Measurements from ENCODE around the gene KAZN. TPM values are rescaled to one million over a fixed set of nuclear protein-coding genes. Genes with fewer than 3 reads are reported as not detected.

Gene KAZN
- polyA plus RNA-seq, 1 donor (not counting 4 experiments of a cell fraction or from before 2014, with no cell fraction given): 5.9 TPM

- FAIRE-seq: no peak
- TF ChIP-seq EZH2 (IDR thresholded peaks at IDR 0.05; ENCODE audit: low read length): no peak
- TF ChIP-seq CTCF (optimal IDR thresholded peaks at IDR 0.05 in 1 of 3, IDR thresholded peaks at IDR 0.05 in 1 of 3, conservative IDR thresholded peaks at IDR 0.05 in 1 of 3; ENCODE audit: extremely low read depth in 1 of 3, insufficient read depth in 2 of 3, low read length in 3 of 3): peak; percentile 35 to 63 (median 60)
- Histone ChIP-seq H3K36me3 (ENCODE audit: control insufficient read depth in 2 of 2, extremely low read depth in 1 of 2, insufficient read depth in 2 of 2, low read length in 2 of 2) (peaks cover 19 to 28% of the 10 kb centered on the region in 2 experiments), H3K27ac (ENCODE audit: control insufficient read depth, insufficient read depth, low read length) (no peak overlapping the region), H3K9me1 (ENCODE audit: control insufficient read depth, extremely low read depth, insufficient read depth, low read length) (no peaks in the 10 kb centered on the region), H3K4me1 (ENCODE audit: control insufficient read depth, extremely low read depth, insufficient read depth, low read length) (peaks cover 8% of the 10 kb centered on the region), H3K4me2 (ENCODE audit: control insufficient read depth, extremely low read depth, insufficient read depth, low read depth, low read length) (no peak overlapping the region), H4K20me1 (ENCODE audit: control insufficient read depth, extremely low read depth, insufficient read depth, low read length) (no peaks in the 10 kb centered on the region), H2AFZ (ENCODE audit: control insufficient read depth, low read length) (no peak overlapping the region), H3K9ac (ENCODE audit: control insufficient read depth, extremely low read depth, insufficient read depth, low read length) (no peak overlapping the region), H3K27me3 (ENCODE audit: control insufficient read depth, extremely low read depth, insufficient read depth, low read length) (no peaks in the 10 kb centered on the region), H3K79me2 (ENCODE audit: control insufficient read depth, insufficient read depth, low read length) (no peaks in the 10 kb centered on the region), H3K4me3 (ENCODE audit: control insufficient read depth in 2 of 3, extremely low read depth in 1 of 3, insufficient read depth in 2 of 3, low read depth in 1 of 3, low read length in 3 of 3) (no peak overlapping the region), H3K9me3 (ENCODE audit: control insufficient read depth, low read depth, low read length) (peaks cover 3% of the 10 kb centered on the region)
- dilution Hi-C loops (cut with MboI; ENCODE audit: extremely low pct_ligation_motif_present, low sequenced_read_pairs): no loop called here
- DNase-seq (ENCODE audit: low read depth, low spot score): no peak
Measured at GRCh38 chr1:15062479-15063099, 464.1 kb downstream of the KAZN start.

DNA sequence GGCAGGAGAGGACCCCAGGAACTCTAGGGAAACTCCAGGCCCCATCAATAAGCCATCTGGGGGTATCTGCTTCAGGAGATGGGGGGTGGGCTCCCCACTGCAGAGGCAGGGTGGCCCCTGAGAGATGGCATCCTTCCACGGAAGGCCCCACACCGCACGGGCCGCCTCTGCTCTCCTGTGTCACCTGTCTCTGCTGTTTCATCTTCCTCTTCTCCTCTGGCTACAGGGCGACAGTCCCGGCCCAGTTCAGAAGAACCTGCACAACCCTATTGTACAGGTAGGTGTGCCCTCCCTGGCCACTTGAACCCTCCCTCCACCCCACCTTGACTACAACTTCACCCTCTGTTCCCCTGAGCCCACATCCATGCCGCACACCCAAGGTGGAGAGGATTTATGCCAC is 464.9 kb downstream of the KAZN start:
- Histone ChIP-seq H3K79me2 (ENCODE audit: control insufficient read depth, insufficient read depth, low read length) (no peaks in the 10 kb centered on the region), H4K20me1 (ENCODE audit: control insufficient read depth, extremely low read depth, insufficient read depth, low read length) (no peaks in the 10 kb centered on the region), H3K9ac (ENCODE audit: control insufficient read depth, extremely low read depth, insufficient read depth, low read length) (no peak overlapping the region), H3K4me2 (ENCODE audit: control insufficient read depth, extremely low read depth, insufficient read depth, low read depth, low read length) (no peak overlapping the region), H3K27me3 (ENCODE audit: control insufficient read depth, extremely low read depth, insufficient read depth, low read length) (no peaks in the 10 kb centered on the region), H3K4me1 (ENCODE audit: control insufficient read depth, extremely low read depth, insufficient read depth, low read length) (peaks cover 8% of the 10 kb centered on the region), H3K4me3 (ENCODE audit: control insufficient read depth in 2 of 3, extremely low read depth in 1 of 3, insufficient read depth in 2 of 3, low read depth in 1 of 3, low read length in 3 of 3) (no peak overlapping the region), H2AFZ (ENCODE audit: control insufficient read depth, low read length) (no peak overlapping the region), H3K27ac (ENCODE audit: control insufficient read depth, insufficient read depth, low read length) (no peak overlapping the region), H3K9me1 (ENCODE audit: control insufficient read depth, extremely low read depth, insufficient read depth, low read length) (no peaks in the 10 kb centered on the region), H3K36me3 (ENCODE audit: control insufficient read depth in 2 of 2, extremely low read depth in 1 of 2, insufficient read depth in 2 of 2, low read length in 2 of 2) (peaks cover 14 to 21% of the 10 kb centered on the region in 2 experiments), H3K9me3 (ENCODE audit: control insufficient read depth, low read depth, low read length) (peaks cover 3% of the 10 kb centered on the region)
- dilution Hi-C loops (cut with MboI; ENCODE audit: extremely low pct_ligation_motif_present, low sequenced_read_pairs): no loop called here
- no peak for DNase-seq (ENCODE audit: low read depth, low spot score)
- TF ChIP-seq EZH2 (IDR thresholded peaks at IDR 0.05; ENCODE audit: low read length): no peak
- TF ChIP-seq CTCF (optimal IDR thresholded peaks at IDR 0.05 in 1 of 3, IDR thresholded peaks at IDR 0.05 in 1 of 3, conservative IDR thresholded peaks at IDR 0.05 in 1 of 3; ENCODE audit: extremely low read depth in 1 of 3, insufficient read depth in 2 of 3, low read length in 3 of 3): no peak
- no peak for FAIRE-seq
